Mammary epithelial cell (primary cell): ENCODE measurements around the gene ERBB4.

Experiments used
- EZH2 ChIP-seq: IDR thresholded peaks from 2 replicates; pipeline ENCODE4 v1.6.1; 2012; ENCODE audit warnings: low read length, inconsistent platforms, borderline replicate concordance
- TF ChIP-seq, protein P1 (sequence below), 2 donors: IDR thresholded peaks in 1 of 2; conservative IDR thresholded peaks in 1 of 2; 2 replicates each; pipeline ENCODE4 v1.5.1; 2011 to 2012; ENCODE audit warnings: inconsistent platforms in 2 of 2, low read length in 2 of 2, mild to moderate bottlenecking in 2 of 2, control low read depth in 1 of 2, low read depth in 1 of 2; ENCODE audit not compliant: insufficient read depth in 1 of 2; ENCODE audit errors: extremely low read depth in 1 of 2

DNA sequence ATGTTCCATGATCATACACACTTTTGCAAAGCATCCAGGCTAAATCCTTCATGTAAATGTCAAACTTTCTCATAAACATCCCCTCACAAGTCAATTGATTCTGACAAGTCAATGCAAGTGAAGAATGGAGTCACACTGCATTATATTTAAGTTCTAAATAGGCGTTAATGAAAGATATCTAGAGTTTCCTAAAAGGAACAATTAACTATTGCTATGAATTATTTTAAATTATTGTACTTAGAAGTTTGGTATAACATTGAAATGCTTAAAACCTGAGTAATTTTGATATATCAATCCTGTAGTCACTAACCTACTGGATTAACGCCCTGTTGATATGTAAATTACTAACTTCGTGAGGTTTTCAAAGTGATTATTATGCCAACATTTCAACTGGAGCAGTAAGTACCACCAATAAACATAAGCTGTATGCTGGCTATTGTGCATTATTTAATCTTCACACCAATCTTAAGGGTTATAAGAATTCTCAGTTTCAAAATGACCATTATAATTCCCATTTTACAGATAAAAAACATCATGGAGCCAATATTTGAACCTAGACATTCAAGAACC lies 884.3 kb downstream of the ERBB4 start:
- TF ChIP-seq, protein P1, sequence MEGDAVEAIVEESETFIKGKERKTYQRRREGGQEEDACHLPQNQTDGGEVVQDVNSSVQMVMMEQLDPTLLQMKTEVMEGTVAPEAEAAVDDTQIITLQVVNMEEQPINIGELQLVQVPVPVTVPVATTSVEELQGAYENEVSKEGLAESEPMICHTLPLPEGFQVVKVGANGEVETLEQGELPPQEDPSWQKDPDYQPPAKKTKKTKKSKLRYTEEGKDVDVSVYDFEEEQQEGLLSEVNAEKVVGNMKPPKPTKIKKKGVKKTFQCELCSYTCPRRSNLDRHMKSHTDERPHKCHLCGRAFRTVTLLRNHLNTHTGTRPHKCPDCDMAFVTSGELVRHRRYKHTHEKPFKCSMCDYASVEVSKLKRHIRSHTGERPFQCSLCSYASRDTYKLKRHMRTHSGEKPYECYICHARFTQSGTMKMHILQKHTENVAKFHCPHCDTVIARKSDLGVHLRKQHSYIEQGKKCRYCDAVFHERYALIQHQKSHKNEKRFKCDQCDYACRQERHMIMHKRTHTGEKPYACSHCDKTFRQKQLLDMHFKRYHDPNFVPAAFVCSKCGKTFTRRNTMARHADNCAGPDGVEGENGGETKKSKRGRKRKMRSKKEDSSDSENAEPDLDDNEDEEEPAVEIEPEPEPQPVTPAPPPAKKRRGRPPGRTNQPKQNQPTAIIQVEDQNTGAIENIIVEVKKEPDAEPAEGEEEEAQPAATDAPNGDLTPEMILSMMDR (conservative IDR thresholded peaks at IDR 0.05 in 1 of 2, IDR thresholded peaks at IDR 0.05 in 1 of 2; ENCODE audit: extremely low read depth in 1 of 2, insufficient read depth in 1 of 2, low read depth in 1 of 2, low read length in 2 of 2), result no peak
- TF ChIP-seq EZH2, result no peak
